Activated CD4-positive, CD25-positive, alpha-beta regulatory T cell (primary cell): ENCODE measurements around the gene NKX2-1.
"Not testable (repeated sequence)": the region's sequence is repeated elsewhere in the genome, so short reads cannot be mapped to it uniquely, and the experiment has no call there.

Experiments used
- DNase-seq, 4 experiments: peaks; one replicate each; lab custom pipeline; 2025; lab: John Stamatoyannopoulos, UW

NKX2-1 gene

GRCh38 chr14:36505892-36506731, 13.9 kb downstream of the NKX2-1 start:
- DNase-seq, result no peak

GRCh38 chr14:36505181-36505815, 14.7 kb downstream of the NKX2-1 start:
- DNase-seq, result no peak

DNA sequence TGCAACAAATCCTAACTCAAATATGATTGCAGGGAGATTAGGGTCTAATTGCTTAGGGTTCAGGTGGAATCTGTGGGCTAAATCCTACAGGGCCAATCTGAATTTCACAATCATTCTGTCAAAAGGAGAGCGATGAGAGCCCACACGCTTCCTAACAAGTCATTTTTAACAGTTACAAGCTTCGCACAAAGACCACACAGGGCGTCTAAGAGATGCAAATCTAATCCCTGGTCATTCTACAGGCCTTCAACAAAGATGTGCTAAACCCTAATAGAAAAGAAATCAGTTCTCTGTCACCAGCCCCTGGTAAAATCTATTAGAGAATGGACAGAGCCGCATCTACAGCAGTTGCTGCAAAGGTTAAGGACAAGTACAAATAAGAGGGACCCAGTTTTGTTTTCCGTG, 15.3 kb downstream of the NKX2-1 start:
- no peak for DNase-seq

- DNase-seq, result no peak
Measured at GRCh38 chr14:36503771-36504741, 16.0 kb downstream of the NKX2-1 start.

DNA sequence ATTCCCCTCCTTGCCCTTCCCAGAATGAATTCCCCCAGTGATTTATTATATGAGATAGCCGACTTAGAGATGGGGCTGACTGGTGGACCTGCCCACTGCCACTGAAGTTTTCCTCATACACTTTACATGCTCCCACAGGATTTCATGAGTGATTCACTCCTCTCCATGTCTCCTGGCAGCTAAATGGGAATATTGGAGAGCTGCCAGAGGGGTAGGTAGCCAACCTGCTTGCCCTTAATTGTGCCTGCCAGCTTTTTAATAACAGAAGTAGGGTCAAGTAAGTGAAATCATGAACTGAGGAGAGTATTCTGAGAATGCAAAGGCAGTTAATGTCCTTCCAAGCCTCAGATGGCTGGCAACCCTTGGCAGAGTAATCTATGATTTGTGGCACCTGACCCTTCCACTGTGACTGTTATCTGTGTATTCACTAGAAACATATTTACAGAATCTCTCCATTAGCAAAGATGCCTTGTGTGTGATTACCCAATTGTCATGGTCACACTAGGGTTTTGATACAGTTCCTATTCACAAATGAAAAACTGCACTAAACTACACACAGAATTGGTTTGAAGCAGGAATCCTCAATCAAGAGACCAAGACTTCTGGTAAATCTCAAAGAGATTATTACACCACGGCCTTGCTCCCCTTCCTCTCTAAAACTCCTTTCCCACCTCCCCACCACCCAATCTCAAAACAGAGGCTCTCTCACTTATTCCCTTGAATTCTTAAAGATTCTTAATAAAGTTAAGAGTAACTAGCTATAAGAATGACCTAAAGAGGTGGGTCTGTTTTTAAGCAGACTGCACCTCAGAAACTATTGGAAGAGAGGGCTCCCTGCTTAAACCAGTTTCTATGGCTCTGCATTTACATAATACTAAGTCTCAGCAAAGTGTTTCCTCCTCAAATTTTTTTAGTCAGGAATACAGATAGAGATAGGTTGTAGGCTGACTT, 17.2 kb downstream of the NKX2-1 start:
- DNase-seq, result no peak

DNA sequence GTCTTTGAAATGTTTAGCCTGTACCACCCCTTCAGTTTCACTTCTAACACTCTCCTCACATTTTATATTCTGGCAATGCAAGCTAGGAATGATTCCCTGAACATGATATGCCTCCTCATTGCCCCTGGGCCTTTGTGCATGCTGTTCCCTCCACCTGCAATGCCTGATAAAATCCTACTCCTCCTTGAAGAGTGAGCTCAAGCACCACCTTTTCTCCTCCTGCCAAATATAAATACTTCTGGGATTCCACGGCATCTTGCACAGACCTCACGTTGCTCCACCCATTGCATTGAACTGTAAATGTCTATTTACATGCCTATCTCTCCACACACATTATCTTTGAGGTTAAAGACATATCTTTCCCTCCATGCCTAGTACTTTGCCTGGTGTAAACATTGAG, 21.1 kb downstream of the NKX2-1 start:
- DNase-seq, result no peak

- DNase-seq, result no peak
Measured at GRCh38 chr14:36496346-36496745, 23.7 kb downstream of the NKX2-1 start.

DNA sequence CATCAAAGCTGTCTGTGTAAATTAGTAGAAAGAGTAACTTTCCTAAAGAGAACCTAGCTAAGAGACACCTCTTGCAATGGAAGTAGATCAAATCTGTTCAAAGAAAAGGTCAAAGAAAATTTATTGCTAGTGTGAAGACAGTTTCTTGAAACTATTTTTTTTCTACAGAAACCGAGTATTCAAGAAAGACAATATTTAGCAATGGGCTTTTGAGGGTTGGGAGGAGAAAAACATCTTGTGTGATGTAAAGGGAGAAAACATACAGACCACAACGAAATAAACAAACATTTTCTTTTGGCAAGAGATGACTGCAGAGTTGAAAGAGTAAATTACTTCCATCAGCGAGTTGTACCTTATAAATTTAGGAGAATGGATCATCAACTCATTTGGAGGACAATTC, 24.4 kb downstream of the NKX2-1 start:
- no peak for DNase-seq

DNA sequence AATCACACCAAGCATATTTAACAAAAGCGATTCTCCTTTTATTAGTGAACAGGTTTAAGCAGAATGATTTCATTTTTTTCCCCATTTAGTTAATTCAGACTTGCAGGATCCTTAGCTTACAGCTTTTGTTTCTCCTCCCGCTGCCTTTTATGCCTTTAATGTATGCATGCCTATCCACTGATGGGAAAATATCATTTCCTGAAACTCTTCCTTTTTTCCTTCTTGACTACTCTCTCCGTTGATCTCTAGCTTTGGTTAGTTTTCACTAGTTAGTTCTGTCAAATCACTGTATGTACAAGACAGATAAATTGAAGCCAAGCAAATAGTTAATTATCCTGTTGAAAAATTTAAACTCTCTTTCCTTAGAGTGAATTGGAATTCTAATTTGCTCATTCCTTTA, 26.3 kb downstream of the NKX2-1 start:
- no peak for DNase-seq

DNA sequence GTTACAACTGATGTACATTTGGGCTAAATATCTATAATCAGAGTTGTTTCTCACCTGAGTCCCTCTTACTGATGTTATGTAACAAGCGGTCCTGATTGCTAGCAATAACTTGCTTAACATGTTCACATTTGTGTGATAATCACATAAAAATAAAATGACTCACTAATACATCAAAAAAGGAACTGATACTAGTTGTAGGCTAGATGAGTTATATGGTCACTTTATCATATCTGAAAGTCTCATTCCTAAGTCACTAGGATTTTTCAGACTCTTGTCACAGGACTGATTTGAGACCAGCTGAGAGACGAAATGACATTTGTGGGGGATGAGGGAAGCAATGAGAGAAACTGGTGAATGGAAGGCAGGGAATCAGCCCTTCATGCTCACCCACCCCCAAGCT, 34.3 kb downstream of the NKX2-1 start:
- no peak for DNase-seq

DNA sequence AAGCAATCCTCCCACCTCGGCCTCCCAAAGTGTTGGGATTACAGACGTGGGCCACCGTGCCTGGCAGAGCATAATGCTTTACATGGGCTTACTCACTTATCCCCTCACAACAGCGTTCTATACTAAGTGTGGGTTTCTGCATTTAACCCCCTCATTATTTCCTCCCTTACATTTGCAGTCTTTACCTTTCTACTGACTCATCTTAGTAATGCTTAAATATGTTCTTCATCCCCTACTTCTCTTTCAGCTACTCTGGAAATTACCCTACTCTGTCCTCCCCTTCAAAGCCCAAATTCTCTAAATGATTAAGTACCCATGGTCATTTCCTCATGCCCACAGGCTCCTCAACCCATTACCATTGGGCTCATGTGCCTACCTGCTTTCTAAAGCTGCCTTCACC, 40.7 kb downstream of the NKX2-1 start:
- no peak for DNase-seq

DNA sequence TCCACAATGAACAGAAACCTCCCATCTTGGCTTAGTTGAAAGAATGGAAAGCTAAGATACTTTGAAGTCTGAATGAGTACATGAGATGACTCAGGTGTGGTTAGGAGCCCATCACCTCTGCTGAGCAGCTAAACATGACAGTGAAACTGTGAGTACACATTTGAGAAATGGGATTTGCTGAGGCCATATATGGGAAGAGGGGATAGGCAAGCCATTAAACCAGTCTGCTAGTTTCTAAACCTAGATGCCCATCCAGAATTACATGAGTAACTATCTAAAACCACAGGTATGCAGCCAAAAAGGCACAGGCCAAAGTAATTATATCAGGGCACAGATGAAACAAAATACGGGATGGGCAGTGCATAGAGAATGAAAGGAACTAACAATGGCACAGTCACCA, 41.2 kb downstream of the NKX2-1 start:
- DNase-seq, result no peak

DNA sequence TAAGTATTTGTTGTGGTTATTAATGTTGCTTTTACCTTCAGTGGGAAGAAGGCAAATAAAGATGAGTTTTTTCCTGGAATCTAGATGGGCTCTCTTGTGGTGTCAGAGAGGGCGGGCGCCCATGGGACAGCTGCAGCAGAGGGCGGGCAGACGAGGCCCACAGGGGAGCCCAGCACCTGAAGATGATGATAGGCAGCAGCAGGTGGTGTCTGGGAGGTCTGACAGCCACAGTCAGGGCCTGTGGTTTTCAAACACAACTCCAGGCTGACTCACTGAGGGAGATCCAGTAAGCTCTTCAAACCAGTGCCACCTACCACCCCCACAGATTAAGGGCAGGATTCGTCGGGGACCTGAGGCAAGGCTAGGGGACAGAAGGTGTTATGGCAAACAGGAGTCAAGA, 42.8 kb downstream of the NKX2-1 start:
- no peak for DNase-seq

GRCh38 chr14:36476061-36476460, 44.0 kb downstream of the NKX2-1 start:
- not testable (repeated sequence) for DNase-seq

GRCh38 chr14:36474593-36474992, 45.4 kb downstream of the NKX2-1 start:
- DNase-seq, result no peak

- no peak for DNase-seq
Measured at GRCh38 chr14:36471431-36471830, 48.6 kb downstream of the NKX2-1 start.

- DNase-seq, result no peak
Measured at GRCh38 chr14:36467332-36467731, 52.7 kb downstream of the NKX2-1 start.
